Right atrium auricular region (tissue), 2 donors: Measurements from ENCODE around the gene RUVBL1. TPM values are rescaled to one million over a fixed set of nuclear protein-coding genes. Genes with fewer than 3 reads are reported as not detected.

Experiments used
- DNase-seq: peaks from one replicate; pipeline ENCODE4 v3.0.0-alpha.2; 2019; ENCODE audit warnings: low spot score
- H3K27ac ChIP-seq, 2 donors: fragments of 200-600 bp; sonication (generic); 1 replicate in 1 of 2; 2 replicates in 1 of 2; pipeline ENCODE4 v1.5.1; 2016 to 2019
- H3K27me3 ChIP-seq, 2 donors: fragments of 200-600 bp; sonication (generic); one replicate each; pipeline versions ENCODE4 v1.5.1 to v1.6.0; 2017 to 2019
- H3K36me3 ChIP-seq: fragments of 200-600 bp; sonication (generic); one replicate; pipeline ENCODE4 v1.5.1; 2016
- H3K4me1 ChIP-seq, 2 donors: fragments of 200-600 bp; sonication (generic); one replicate each; pipeline versions ENCODE4 v1.5.1 to v1.6.0; 2017 to 2019
- H3K4me3 ChIP-seq, 2 donors: fragments of 200-600 bp; sonication (generic); 1 replicate in 1 of 2; 2 replicates in 1 of 2; pipeline ENCODE4 v1.5.1; 2017 to 2019; ENCODE audit warnings: mild to moderate bottlenecking in 1 of 2, moderate library complexity in 1 of 2
- H3K9me3 ChIP-seq, 2 donors: fragments of 200-600 bp; sonication (generic); one replicate each; pipeline ENCODE4 v1.5.1; 2019
- total RNA-seq, 2 donors: library from RNA; depleted of rRNA; stranded (reverse); fragments of >200 nt; gene quantifications; one replicate each; pipeline ENCODE4 v1.1.0, GENCODE V29; 2016
- TF ChIP-seq, protein P1 (sequence below), 2 donors: fragments of 200-600 bp; sonication (generic); IDR thresholded peaks; one replicate each; pipeline ENCODE4 v1.5.1; 2019; ENCODE audit warnings: antibody characterized with exemption in 2 of 2

The RUVBL1 gene
- total RNA-seq, 2 donors from 2014 or later = 20.9 to 31.0 TPM

DNA sequence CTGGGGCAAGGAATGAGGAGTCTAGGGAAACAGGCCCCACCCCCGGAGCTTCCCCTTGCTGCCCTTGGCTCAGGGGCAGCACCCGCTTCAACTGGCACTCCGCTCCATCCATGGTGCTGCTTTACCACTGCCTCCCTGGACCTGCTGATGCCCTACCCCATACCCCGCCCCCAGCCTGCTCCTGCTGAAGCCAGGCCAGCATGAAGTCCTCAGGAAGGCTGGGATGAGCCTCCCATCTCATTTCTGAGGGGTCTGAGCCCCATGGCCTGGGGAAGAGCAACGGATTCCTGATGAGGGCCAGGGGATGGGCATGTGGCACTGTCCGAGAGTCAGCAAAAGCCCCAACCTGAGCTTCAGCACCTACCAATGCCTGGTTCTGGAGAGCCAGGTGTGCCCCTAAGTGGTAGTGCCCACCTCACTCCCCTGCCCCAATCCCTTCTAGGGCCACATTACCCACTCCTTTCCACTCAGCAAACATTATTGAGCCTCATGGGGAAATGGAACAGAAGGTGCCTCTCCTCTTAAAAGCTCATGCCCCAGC, 50.4 kb downstream of the RUVBL1 start:
- Histone ChIP-seq H3K4me1 (peaks cover 0 to 33% of the 10 kb centered on the region in 2 donors), H3K27ac (peak overlapping the region in 1 of 2 donors; percentile 37), H3K4me3 (no peak overlapping the region), H3K9me3 (no peaks in the 10 kb centered on the region), H3K27me3 (no peaks in the 10 kb centered on the region), H3K36me3 (peaks cover 54% of the 10 kb centered on the region)
- DNase-seq = peak; percentile 42
- TF ChIP-seq, protein P1, sequence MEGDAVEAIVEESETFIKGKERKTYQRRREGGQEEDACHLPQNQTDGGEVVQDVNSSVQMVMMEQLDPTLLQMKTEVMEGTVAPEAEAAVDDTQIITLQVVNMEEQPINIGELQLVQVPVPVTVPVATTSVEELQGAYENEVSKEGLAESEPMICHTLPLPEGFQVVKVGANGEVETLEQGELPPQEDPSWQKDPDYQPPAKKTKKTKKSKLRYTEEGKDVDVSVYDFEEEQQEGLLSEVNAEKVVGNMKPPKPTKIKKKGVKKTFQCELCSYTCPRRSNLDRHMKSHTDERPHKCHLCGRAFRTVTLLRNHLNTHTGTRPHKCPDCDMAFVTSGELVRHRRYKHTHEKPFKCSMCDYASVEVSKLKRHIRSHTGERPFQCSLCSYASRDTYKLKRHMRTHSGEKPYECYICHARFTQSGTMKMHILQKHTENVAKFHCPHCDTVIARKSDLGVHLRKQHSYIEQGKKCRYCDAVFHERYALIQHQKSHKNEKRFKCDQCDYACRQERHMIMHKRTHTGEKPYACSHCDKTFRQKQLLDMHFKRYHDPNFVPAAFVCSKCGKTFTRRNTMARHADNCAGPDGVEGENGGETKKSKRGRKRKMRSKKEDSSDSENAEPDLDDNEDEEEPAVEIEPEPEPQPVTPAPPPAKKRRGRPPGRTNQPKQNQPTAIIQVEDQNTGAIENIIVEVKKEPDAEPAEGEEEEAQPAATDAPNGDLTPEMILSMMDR (IDR thresholded peaks at IDR 0.05) = no peak

DNA sequence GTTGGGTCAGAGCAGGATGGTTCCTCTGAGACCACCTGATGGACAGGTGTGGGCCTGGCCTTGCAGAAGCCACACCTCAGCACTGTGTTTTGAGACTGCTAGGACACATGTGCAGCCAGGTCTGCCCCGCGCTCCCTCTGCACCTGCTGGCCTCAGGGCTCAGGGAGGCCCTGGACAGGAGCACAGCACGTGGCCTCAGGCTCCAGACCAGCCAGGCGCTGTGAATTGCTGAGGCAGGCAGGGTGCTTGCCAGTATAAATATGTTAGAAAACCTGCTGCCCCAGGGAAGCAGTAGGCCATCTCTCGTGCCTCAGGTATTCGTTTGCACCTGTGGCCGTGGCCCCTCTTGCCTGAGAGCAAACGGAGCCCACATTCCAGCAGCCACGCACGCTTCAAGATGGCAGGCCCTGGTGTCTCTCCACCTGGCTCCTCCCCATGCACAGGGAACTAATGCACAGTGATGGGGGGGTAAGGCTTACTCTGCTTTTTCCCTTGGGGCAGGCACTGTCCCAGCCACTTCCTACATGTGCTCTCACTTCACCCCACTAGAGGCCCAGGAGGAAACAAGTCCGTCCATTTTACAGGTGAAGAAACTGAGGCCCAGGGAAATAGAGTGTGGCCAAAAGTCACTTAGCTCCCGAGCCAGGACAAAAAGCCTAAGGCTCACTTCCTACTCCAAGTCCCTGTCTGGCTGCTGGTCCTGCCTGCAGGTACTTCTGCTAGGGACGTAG, 51.0 kb downstream of the RUVBL1 start:
- no peaks in the 10 kb centered on the region for H3K9me3 ChIP-seq
- peak; percentile 56 for DNase-seq
- TF ChIP-seq, protein P1 (IDR thresholded peaks at IDR 0.05) = no peak
- H3K4me3 ChIP-seq = no peak overlapping the region
- peak overlapping the region in 1 of 2 donors; percentile 37 for H3K27ac ChIP-seq
- peaks cover 0 to 26% of the 10 kb centered on the region in 2 donors for H3K4me1 ChIP-seq
- H3K27me3 ChIP-seq = no peaks in the 10 kb centered on the region
- H3K36me3 ChIP-seq = peaks cover 61% of the 10 kb centered on the region

DNA sequence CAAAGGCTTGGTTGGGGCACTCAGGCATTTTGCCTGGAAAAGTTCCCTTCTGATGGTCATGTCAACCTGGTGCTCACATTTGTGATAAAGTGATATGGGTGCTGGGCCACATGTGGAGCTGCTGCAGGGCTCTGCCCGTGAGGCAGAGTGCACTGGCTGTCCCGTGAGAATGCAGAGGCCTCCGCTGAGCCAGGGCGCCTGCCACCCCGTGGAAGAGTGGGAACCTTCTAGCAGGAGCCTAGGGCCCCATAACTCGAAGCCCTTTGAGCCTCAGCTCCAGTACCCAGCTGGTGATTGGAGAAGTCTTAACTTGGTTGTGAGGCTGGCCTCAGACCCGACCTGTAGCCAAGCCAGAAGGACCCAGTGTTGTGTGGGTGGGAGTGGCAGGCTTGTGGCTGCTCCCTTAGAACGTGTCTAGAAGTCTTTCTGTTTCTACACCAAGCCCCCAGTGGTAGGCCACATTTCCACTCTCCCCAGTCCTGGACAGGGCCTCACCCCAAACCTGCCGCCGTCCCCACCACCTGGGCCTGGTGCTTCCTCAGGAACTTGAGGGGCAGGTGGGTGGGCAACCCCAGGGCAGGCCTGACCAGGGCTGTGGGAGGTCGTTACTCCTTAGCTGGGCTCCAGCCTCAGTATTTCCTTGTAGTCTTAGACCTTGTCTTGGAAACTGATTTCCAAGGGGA, 51.7 kb downstream of the RUVBL1 start:
- Histone ChIP-seq H3K9me3 (no peaks in the 10 kb centered on the region), H3K36me3 (peaks cover 68% of the 10 kb centered on the region), H3K27ac (no peak overlapping the region)

DNA sequence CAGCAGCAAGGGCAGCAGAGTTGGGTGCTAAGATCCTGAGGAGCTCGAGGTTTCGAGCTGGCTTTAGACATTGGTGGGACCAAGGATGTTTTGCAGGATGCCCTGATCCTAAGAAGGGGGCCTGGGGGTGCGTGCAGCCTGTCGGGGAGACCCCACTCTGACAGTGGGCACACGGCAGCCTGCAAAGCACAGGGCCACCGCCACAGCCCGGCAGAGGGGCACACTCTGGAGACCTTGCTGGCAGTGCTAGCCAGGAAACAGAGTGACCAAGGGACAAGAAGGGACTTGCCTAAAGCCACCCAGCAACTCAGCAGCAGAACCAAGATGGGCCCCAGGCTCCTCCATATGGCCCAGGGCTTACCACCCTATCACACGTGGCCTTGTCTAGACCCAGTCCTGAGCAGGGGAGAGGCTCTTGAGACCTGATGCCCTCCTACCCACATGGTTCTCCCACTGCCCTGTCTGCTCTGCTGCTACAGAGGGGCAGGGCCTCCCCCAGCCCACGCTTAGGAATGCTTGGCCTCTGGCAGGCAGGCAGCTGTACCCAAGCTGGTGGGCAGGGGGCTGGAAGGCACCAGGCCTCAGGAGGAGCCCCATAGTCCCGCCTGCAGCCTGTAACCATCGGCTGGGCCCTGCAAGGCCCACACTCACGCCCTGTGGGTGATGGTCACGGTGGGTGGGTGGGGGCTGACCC, 52.6 kb downstream of the RUVBL1 start:
- peak; percentile 48 for DNase-seq
- Histone ChIP-seq H3K36me3 (peaks cover 77% of the 10 kb centered on the region), H3K27me3 (no peaks in the 10 kb centered on the region), H3K27ac (no peak overlapping the region), H3K4me1 (peaks cover 0 to 12% of the 10 kb centered on the region in 2 donors), H3K4me3 (no peak overlapping the region), H3K9me3 (no peaks in the 10 kb centered on the region)
- TF ChIP-seq, protein P1 (IDR thresholded peaks at IDR 0.05) = no peak

More for the DNA sequence above, 51.7 kb downstream of the RUVBL1 start:
- no peaks in the 10 kb centered on the region for H3K27me3 ChIP-seq
- H3K4me1 ChIP-seq = peaks cover 0 to 20% of the 10 kb centered on the region in 2 donors
- no peak overlapping the region for H3K4me3 ChIP-seq
- DNase-seq = peak; percentile 53
- TF ChIP-seq, protein P1 (IDR thresholded peaks at IDR 0.05) = no peak

DNA sequence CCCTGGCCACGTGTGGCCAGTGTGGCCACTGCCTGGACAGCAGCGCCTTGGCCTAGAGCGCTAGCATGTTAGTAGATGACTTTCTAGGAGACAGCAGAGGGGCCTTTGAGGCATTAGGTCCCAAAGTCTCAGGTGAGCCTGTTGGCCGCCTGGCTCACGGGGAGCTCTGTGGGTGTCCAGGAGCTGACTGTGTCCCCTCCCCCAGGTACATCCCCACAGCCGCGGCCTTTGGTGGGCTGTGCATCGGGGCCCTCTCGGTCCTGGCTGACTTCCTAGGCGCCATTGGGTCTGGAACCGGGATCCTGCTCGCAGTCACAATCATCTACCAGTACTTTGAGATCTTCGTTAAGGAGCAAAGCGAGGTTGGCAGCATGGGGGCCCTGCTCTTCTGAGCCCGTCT, 54.3 kb downstream of the RUVBL1 start:
- Histone ChIP-seq H3K36me3 (peaks cover 93% of the 10 kb centered on the region), H3K27me3 (no peaks in the 10 kb centered on the region), H3K4me3 (no peak overlapping the region), H3K4me1 (no peaks in the 10 kb centered on the region), H3K9me3 (no peaks in the 10 kb centered on the region), H3K27ac (no peak overlapping the region)
- TF ChIP-seq, protein P1 (IDR thresholded peaks at IDR 0.05) = no peak
- DNase-seq = no peak
